GM21423 (cell line): ENCODE results near the gene ZFAND6.
A peak's percentile ranks its signal among the peaks of the same experiment; 100 is the strongest.
"Not testable (repeated sequence)": the region's sequence is repeated elsewhere in the genome, so short reads cannot be mapped to it uniquely, and the experiment has no call there.

ENCODE experiments used
- ATAC-seq: cut with Tn5 transposase; IDR thresholded peaks from one replicate; pipeline ENCODE4 v1.9.1; 2021; ENCODE audit warnings: mild to moderate bottlenecking, moderate library complexity; ENCODE audit not compliant: unreplicated experiment

ZFAND6 gene

GRCh38 chr15:80141916-80142598 lies 82.6 kb downstream of the ZFAND6 start:
- ATAC-seq, result no peak

GRCh38 chr15:80142646-80143045 lies 83.2 kb downstream of the ZFAND6 start:
- ATAC-seq, result no peak

- ATAC-seq, result no peak
Observed at GRCh38 chr15:80151148-80151547, 91.7 kb downstream of the ZFAND6 start.

GRCh38 chr15:80151576-80151975 lies 92.1 kb downstream of the ZFAND6 start:
- no peak for ATAC-seq

GRCh38 chr15:80152180-80152895 lies 92.9 kb downstream of the ZFAND6 start:
- peak; percentile 62 for ATAC-seq

- peak; percentile 51 for ATAC-seq
Observed at GRCh38 chr15:80152896-80153876, 93.7 kb downstream of the ZFAND6 start, which contains the start of gene FAH. Gene FAH (plus strand): TSS chr15:80152999. CDS start chr15:80153055, 56 bp downstream.

- ATAC-seq, result no peak
Observed at GRCh38 chr15:80153900-80154299, 94.4 kb downstream of the ZFAND6 start.

GRCh38 chr15:80154336-80154735 lies 94.9 kb downstream of the ZFAND6 start:
- no peak for ATAC-seq

- ATAC-seq, result no peak
Observed at GRCh38 chr15:80155001-80155377, 95.5 kb downstream of the ZFAND6 start.

- not testable (repeated sequence) for ATAC-seq
Observed at GRCh38 chr15:80155378-80156175, 96.1 kb downstream of the ZFAND6 start.

GRCh38 chr15:80156176-80156720 lies 96.8 kb downstream of the ZFAND6 start:
- no peak for ATAC-seq

- no peak for ATAC-seq
Observed at GRCh38 chr15:80157215-80157614, 97.7 kb downstream of the ZFAND6 start.

GRCh38 chr15:80159301-80159700 lies 99.8 kb downstream of the ZFAND6 start:
- ATAC-seq, result no peak

- no peak for ATAC-seq
Observed at GRCh38 chr15:80159811-80160569, 100.5 kb downstream of the ZFAND6 start.

GRCh38 chr15:80160570-80161156 lies 101.2 kb downstream of the ZFAND6 start:
- ATAC-seq, result peak; percentile 82

- no peak for ATAC-seq
Observed at GRCh38 chr15:80161468-80162016, 102.1 kb downstream of the ZFAND6 start.

- ATAC-seq, result no peak
Observed at GRCh38 chr15:80162059-80162554, 102.6 kb downstream of the ZFAND6 start.

- ATAC-seq, result no peak
Observed at GRCh38 chr15:80163217-80163616, 103.7 kb downstream of the ZFAND6 start.
